Naive thymus-derived CD4-positive, alpha-beta T cell (primary cell): ENCODE data around the gene AK8. TPM values are rescaled to one million over a fixed set of nuclear protein-coding genes. Genes with fewer than 3 reads are reported as not detected.
A peak's percentile ranks its signal among the peaks of the same experiment; 100 is the strongest.

Source experiments
- ATAC-seq: fragments of 150-1000 bp; cut with Tn5 transposase; 2 replicates; pipeline ENCODE4 v1.10.0; 2021; ENCODE audit warnings: mild to moderate bottlenecking, moderate library complexity
- CTCF ChIA-PET: fragments of 350-600 bp; sonication (Branson Sonifier 250); formaldehyde crosslinking; loops from one replicate; lab custom pipeline; 2021; ENCODE audit warnings: antibody characterized with exemption; lab: Charles Lee
- POLR2A ChIA-PET: fragments of 350-600 bp; sonication (Branson Sonifier 250); formaldehyde crosslinking; loops from one replicate; lab custom pipeline; 2021; ENCODE audit warnings: antibody characterized with exemption, inconsistent platforms; lab: Charles Lee
- DNase-seq, 9 donors: peaks; one replicate each; pipeline versions ENCODE4 v3.0.0 to v3.0.0-alpha.2; 2020 to 2022; ENCODE audit warnings: mixed read lengths in 1 of 9
- H3K27ac ChIP-seq: one replicate; pipeline ENCODE4 v1.7.0; 2013; ENCODE audit warnings: mild to moderate bottlenecking, low read depth, low read length, moderate library complexity
- H3K27me3 ChIP-seq, 2 donors: one replicate each; pipeline ENCODE4 v1.7.0; 2013; ENCODE audit warnings: low read length in 2 of 2, mild to moderate bottlenecking in 2 of 2, moderate library complexity in 2 of 2; ENCODE audit not compliant: control insufficient read depth in 2 of 2, insufficient read depth in 2 of 2
- H3K36me3 ChIP-seq, 3 experiments: 1 replicate in 2 of 3; 2 replicates in 1 of 3; pipeline ENCODE4 v1.7.0; 2013; ENCODE audit warnings: low read length in 3 of 3, mild to moderate bottlenecking in 3 of 3, moderate library complexity in 1 of 3; ENCODE audit not compliant: insufficient read depth in 3 of 3, control insufficient read depth in 2 of 3
- H3K4me1 ChIP-seq, 2 donors: one replicate each; pipeline ENCODE4 v1.7.0; 2013; ENCODE audit warnings: low read length in 2 of 2, mild to moderate bottlenecking in 2 of 2, moderate library complexity in 1 of 2; ENCODE audit not compliant: control insufficient read depth in 2 of 2, insufficient read depth in 2 of 2
- H3K4me3 ChIP-seq: 2 replicates; pipeline ENCODE4 v1.7.0; 2013; ENCODE audit warnings: mild to moderate bottlenecking, low read length
- H3K9me3 ChIP-seq, 3 experiments: 1 replicate in 2 of 3; 2 replicates in 1 of 3; pipeline ENCODE4 v1.7.0; 2013; ENCODE audit warnings: low read length in 3 of 3; ENCODE audit not compliant: control insufficient read depth in 2 of 3
- H3K27ac Mint-ChIP-seq, 9 donors: one replicate each; pipeline ENCODE4 v1.8.0; 2020 to 2022; ENCODE audit warnings: mixed read lengths in 9 of 9, mild to moderate bottlenecking in 8 of 9, moderate library complexity in 5 of 9, inconsistent platforms in 2 of 9
- H3K27me3 Mint-ChIP-seq, 5 donors: one replicate each; pipeline ENCODE4 v1.8.0; 2021 to 2022; ENCODE audit warnings: mixed read lengths in 5 of 5, mild to moderate bottlenecking in 1 of 5
- H3K36me3 Mint-ChIP-seq, 5 donors: one replicate each; pipeline ENCODE4 v1.8.0; 2020 to 2022; ENCODE audit warnings: mixed read lengths in 5 of 5, mild to moderate bottlenecking in 3 of 5, inconsistent platforms in 1 of 5
- H3K4me1 Mint-ChIP-seq, 7 donors: one replicate each; pipeline ENCODE4 v1.8.0; 2020 to 2022; ENCODE audit warnings: mixed read lengths in 7 of 7, mild to moderate bottlenecking in 3 of 7, inconsistent platforms in 1 of 7
- H3K4me3 Mint-ChIP-seq, 10 donors: one replicate each; pipeline ENCODE4 v1.8.0; 2020 to 2022; ENCODE audit warnings: mild to moderate bottlenecking in 10 of 10, mixed read lengths in 10 of 10, moderate library complexity in 6 of 10, inconsistent platforms in 2 of 10
- H3K9me3 Mint-ChIP-seq, 11 donors: one replicate each; pipeline ENCODE4 v1.8.0; 2020 to 2022; ENCODE audit warnings: mixed read lengths in 11 of 11, mild to moderate bottlenecking in 4 of 11, inconsistent platforms in 1 of 11, moderate library complexity in 1 of 11
- intact Hi-C, 2 donors: fragments of 100-400 bp; cut with micrococcal nuclease; formaldehyde crosslinking; loops; one replicate each; pipeline ENCODE4 v1.15.1; 2023
- polyA plus RNA-seq, 2 donors: library from polyadenylated mRNA; unstranded; fragments of 300-500 nt; fragmentation: Illumina TruSeq; gene quantifications; one replicate each; pipeline ENCODE4 v1.2.3, GENCODE V29; 2021
- total RNA-seq, 6 experiments: library from RNA in 5 of 6; stranded (reverse) in 5 of 6; gene quantifications; 1 replicate in 5 of 6; 2 replicates in 1 of 6; pipeline ENCODE4 v1.2.3 and lab custom pipeline; 2021 to 2026

The AK8 gene
- total and polyA plus RNA-seq, 7 experiments from 2014 or later = 0.10 to 0.20 (median 0.12) TPM; not detected in 4

DNA sequence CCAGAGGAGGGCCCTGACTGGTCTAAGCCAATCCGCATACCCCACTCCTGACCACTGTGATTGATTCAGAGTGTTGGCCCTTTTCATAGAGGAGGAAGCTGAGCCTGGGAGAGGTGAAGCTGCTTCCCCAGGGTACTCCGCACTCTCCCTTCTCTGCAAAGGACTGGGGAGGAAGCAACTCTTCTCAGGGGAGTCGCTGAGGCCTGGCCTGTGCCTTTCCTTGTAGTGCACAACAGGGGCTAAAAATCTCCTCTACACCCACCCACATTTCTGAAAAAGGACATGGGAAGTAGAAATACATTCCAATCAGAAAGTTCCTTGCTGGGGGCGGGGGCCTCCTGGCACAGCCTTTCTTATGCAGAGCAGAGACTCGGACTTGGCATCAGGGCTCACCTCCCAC is 22.2 kb downstream of the AK8 start:
- ATAC-seq (no peak), DNase-seq (no peak)
- no peaks in the 10 kb centered on the region for H3K36me3 Mint-ChIP-seq
- intact Hi-C loops = no loop called here
- Histone ChIP-seq H3K4me3 (no peak overlapping the region), H3K27me3 (no peaks in the 10 kb centered on the region), H3K36me3 (no peaks in the 10 kb centered on the region), H3K4me1 (peaks cover 0 to 6% of the 10 kb centered on the region in 2 donors), H3K27ac (no peak overlapping the region), H3K9me3 (no peaks in the 10 kb centered on the region)
- H3K4me1 Mint-ChIP-seq = peaks cover 0 to 14% (median 3%) of the 10 kb centered on the region in 7 donors
- no peak overlapping the region for H3K27ac Mint-ChIP-seq
- H3K9me3 Mint-ChIP-seq = no peaks in the 10 kb centered on the region
- ChIA-PET CTCF (no interaction called here), POLR2A (no interaction called here)
- peaks cover 0 to 17% (median 6%) of the 10 kb centered on the region in 5 donors for H3K27me3 Mint-ChIP-seq
- H3K4me3 Mint-ChIP-seq = no peak overlapping the region

- no peak for DNase-seq
- ChIA-PET CTCF (no interaction called here), POLR2A (no interaction called here)
- no peak for ATAC-seq
- H3K4me1 Mint-ChIP-seq = peaks cover 0 to 18% (median 8%) of the 10 kb centered on the region in 7 donors
- intact Hi-C loops = no loop called here
- H3K4me3 Mint-ChIP-seq = no peak overlapping the region
- H3K27me3 ChIP-seq = no peaks in the 10 kb centered on the region
- H3K4me1 ChIP-seq = peaks cover 0 to 8% of the 10 kb centered on the region in 2 donors
- no peaks in the 10 kb centered on the region for H3K9me3 Mint-ChIP-seq
- H3K36me3 ChIP-seq = no peaks in the 10 kb centered on the region
- H3K36me3 Mint-ChIP-seq = no peaks in the 10 kb centered on the region
- no peak overlapping the region for H3K4me3 ChIP-seq
- peaks cover 0 to 17% (median 6%) of the 10 kb centered on the region in 5 donors for H3K27me3 Mint-ChIP-seq
- peak overlapping the region in 1 of 9 donors; percentile 16 for H3K27ac Mint-ChIP-seq
- no peak overlapping the region for H3K27ac ChIP-seq
- no peaks in the 10 kb centered on the region for H3K9me3 ChIP-seq
Measured at GRCh38 chr9:132854832-132855231, 23.3 kb downstream of the AK8 start.

- no peaks in the 10 kb centered on the region for H3K9me3 ChIP-seq
- H3K4me3 ChIP-seq = no peak overlapping the region
- peaks cover 0 to 4% (median 0%) of the 10 kb centered on the region in 5 donors for H3K27me3 Mint-ChIP-seq
- peaks cover 0 to 27% (median 18%) of the 10 kb centered on the region in 7 donors for H3K4me1 Mint-ChIP-seq
- intact Hi-C loops = no loop called here
- no peak overlapping the region for H3K4me3 Mint-ChIP-seq
- H3K27ac ChIP-seq = no peak overlapping the region
- H3K9me3 Mint-ChIP-seq = no peaks in the 10 kb centered on the region
- H3K27me3 ChIP-seq = no peaks in the 10 kb centered on the region
- no peak overlapping the region for H3K27ac Mint-ChIP-seq
- ATAC-seq = no peak
- ChIA-PET POLR2A (no interaction called here), CTCF (interaction anchor here (1.2 kb wide), 1 partner anchor 47 kb away, joined by 4 read pairs; no protein-coding TSS in a partner anchor)
- no peak for DNase-seq
- H3K36me3 ChIP-seq = no peaks in the 10 kb centered on the region
- H3K4me1 ChIP-seq = peaks cover 0 to 8% of the 10 kb centered on the region in 2 donors
- no peaks in the 10 kb centered on the region for H3K36me3 Mint-ChIP-seq
Measured at GRCh38 chr9:132853482-132853881, 24.6 kb downstream of the AK8 start.

DNA sequence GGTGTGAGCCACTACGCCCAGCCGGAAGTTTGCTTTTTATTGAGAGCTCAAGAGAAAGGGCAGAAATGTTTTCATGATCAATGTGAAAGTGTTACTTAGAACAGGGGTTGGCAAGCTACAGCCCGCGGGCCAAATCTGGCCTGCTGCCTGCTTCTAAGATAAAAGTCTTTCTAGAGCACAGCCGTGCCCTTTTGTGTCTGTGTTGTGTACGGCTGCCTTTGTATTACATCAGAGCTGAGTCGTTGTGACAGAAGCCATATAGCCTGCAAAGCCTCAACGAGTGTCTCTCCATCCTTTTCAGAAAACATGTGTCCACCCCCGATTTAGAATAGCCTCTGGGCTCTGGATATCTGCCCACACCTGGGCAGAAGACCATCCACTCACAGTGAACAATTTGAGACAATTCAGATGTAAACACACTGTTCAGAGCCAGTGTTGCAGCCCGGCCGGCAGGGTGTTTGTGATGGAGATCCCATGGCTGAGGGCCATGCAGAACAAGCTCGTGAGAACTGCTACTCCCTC is 28.8 kb downstream of the AK8 start:
- DNase-seq (peak in 5 of 9 donors; percentile 1 to 10 (median 7)), ATAC-seq (no peak)
- CTCF ChIA-PET = no interaction called here
- H3K36me3 ChIP-seq = no peaks in the 10 kb centered on the region
- no peak overlapping the region for H3K4me3 ChIP-seq
- no peaks in the 10 kb centered on the region for H3K36me3 Mint-ChIP-seq
- no peaks in the 10 kb centered on the region for H3K27me3 ChIP-seq
- peaks cover 0 to 21% (median 18%) of the 10 kb centered on the region in 7 donors for H3K4me1 Mint-ChIP-seq
- peak overlapping the region in 8 of 9 donors; percentile 59 to 87 (median 76) for H3K27ac Mint-ChIP-seq
- H3K9me3 Mint-ChIP-seq = no peaks in the 10 kb centered on the region
- H3K4me3 Mint-ChIP-seq = peak overlapping the region; percentile 33 to 75 (median 63)
- no peaks in the 10 kb centered on the region for H3K9me3 ChIP-seq
- no peaks in the 10 kb centered on the region for H3K27me3 Mint-ChIP-seq
- no peak overlapping the region for H3K27ac ChIP-seq
- POLR2A ChIA-PET = interaction anchor here (0.9 kb wide), 1 partner anchor 28 kb away, joined by 3 read pairs; no protein-coding TSS in a partner anchor
- peaks cover 0 to 8% of the 10 kb centered on the region in 2 donors for H3K4me1 ChIP-seq
- intact Hi-C loops = no loop called here

DNA sequence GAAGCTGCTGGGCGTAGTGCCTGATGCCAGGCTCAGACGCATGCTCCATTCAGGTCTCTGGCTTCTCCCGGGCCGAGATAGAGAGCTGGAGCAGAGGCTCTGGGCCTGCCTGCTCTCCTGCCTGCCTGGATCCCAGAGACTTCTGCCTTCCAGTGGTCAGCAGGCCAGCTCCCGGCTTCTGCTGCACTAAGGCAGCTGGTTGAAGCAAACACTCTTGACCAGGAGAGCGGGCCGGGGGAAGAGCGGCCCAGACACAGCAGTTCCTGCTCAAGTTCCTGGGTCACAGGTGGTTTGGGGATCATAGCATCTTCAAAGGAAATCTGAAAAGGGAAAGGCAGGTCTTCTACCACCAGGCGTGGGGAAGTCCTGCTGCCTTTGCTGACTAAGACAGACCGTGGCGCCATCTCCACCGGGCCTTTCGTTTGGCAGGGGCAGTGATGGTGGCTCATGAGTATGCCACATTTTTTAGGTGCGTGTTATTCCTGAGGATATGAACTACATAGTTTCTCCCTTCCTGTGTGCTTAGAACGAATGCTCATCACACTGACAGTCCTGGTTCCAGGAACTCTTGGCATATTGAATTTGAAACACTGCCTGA is 31.1 kb downstream of the AK8 start:
- no peak overlapping the region for H3K4me3 Mint-ChIP-seq
- H3K9me3 Mint-ChIP-seq = no peaks in the 10 kb centered on the region
- H3K27ac ChIP-seq = no peak overlapping the region
- H3K4me1 ChIP-seq = peaks cover 0 to 8% of the 10 kb centered on the region in 2 donors
- intact Hi-C loops = no loop called here
- no peaks in the 10 kb centered on the region for H3K36me3 ChIP-seq
- H3K9me3 ChIP-seq = no peaks in the 10 kb centered on the region
- H3K36me3 Mint-ChIP-seq = no peaks in the 10 kb centered on the region
- H3K27ac Mint-ChIP-seq = no peak overlapping the region
- DNase-seq = no peak
- CTCF ChIA-PET = interaction anchor here (0.5 to 0.7 kb wide), 2 partner anchors 225 to 1747 kb away, joined by 4 read pairs; no protein-coding TSS in a partner anchor
- H3K4me3 ChIP-seq = no peak overlapping the region
- H3K4me1 Mint-ChIP-seq = peaks cover 0 to 21% (median 18%) of the 10 kb centered on the region in 7 donors
- ATAC-seq = no peak
- POLR2A ChIA-PET = no interaction called here
- H3K27me3 Mint-ChIP-seq = no peaks in the 10 kb centered on the region
- no peaks in the 10 kb centered on the region for H3K27me3 ChIP-seq

DNA sequence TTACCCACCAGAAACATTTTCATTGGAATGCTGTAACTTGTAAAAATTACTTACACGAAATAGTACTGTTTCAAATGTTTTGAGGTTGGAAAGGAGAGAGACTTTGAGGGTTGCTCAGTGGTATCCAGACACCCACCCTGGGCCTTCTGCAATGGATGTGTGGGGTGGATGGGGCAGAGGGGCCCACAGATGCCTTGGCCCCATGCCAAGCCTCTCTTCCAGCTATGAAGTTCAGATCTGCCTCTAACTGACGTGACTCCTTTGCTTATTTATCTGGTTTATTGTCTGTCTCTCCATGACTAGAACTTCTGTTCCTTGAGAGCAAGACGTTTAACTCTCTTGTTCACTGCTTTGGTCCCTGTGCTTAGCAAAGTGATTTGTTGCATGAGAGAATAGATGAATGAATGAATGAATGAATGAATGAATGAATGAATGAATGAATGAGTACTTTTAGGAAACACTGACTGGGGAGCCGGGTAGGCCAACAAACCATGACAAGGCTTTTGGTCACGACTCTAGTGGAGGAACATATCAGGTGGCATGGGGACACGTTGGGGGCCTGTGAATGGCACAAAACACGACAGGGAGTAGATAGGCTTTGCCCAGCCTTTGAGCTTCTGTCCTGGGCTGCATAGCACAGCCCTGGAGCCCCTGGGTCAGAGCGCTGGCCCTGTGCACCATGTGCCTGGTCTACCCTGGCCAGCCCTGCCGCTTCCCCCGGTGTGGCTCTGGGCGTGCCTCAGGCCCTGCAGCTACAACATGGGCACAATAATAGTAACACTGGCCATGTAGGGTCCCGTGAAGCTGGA is 31.8 kb downstream of the AK8 start:
- Histone ChIP-seq H3K4me1 (peaks cover 0 to 6% of the 10 kb centered on the region in 2 donors), H3K4me3 (no peak overlapping the region), H3K27me3 (no peaks in the 10 kb centered on the region), H3K27ac (no peak overlapping the region), H3K9me3 (no peaks in the 10 kb centered on the region), H3K36me3 (no peaks in the 10 kb centered on the region)
- H3K27me3 Mint-ChIP-seq = no peaks in the 10 kb centered on the region
- no peak overlapping the region for H3K27ac Mint-ChIP-seq
- DNase-seq = no peak
- no peak for ATAC-seq
- H3K4me3 Mint-ChIP-seq = no peak overlapping the region
- intact Hi-C loops = no loop called here
- H3K9me3 Mint-ChIP-seq = no peaks in the 10 kb centered on the region
- ChIA-PET CTCF (interaction anchor here (0.5 kb wide), 1 partner anchor 226 kb away, joined by 4 read pairs; no protein-coding TSS in a partner anchor), POLR2A (no interaction called here)
- no peaks in the 10 kb centered on the region for H3K36me3 Mint-ChIP-seq
- peaks cover 0 to 21% (median 18%) of the 10 kb centered on the region in 7 donors for H3K4me1 Mint-ChIP-seq
